Measurements from ENCODE around the gene SLC1A2. TPM values are rescaled to one million over a fixed set of nuclear protein-coding genes. Genes with fewer than 3 reads are reported as not detected.

SLC1A2 gene
- total and polyA plus RNA-seq, 2 experiments from 2014 or later = 0.70 to 2.8 TPM

DNA sequence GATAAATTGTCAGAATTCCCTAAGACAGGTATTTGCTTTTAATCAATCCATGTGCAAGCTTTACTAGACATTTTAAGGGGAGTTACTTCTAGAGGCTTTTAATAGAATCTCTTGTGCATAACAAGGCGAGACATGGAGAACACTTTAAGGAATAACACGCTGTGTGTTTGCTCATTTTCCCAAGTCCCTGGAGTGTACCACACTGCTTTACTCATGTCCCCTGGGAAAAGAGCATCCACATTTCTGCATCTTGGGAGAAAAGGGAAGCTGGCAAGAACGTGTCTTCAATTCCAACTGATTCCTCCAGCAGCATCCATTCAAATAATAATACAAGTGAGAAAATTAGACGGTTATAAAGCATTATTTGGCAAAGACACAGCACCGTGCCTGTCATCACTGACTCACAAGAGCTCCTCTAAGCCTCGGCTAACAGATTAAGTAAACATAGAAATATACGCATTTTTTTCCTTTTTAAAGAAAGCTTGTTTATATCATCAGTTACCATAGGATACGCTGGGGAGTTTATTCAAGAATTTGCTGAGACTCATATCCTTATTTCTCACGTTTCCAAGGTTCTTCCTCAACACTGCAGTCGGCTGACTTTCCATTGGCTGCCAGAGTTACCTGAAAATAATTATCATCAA lies 158.9 kb downstream of the SLC1A2 start:
- Mint-ChIP-seq H3K4me1 (no peaks in the 10 kb centered on the region), H3K4me3 (no peak overlapping the region), H3K27me3 (ENCODE audit: insufficient read depth, low read depth, poor library complexity) (no peaks in the 10 kb centered on the region), H3K27ac (no peak overlapping the region), H3K36me3 (ENCODE audit: low read depth) (no peaks in the 10 kb centered on the region), H3K9me3 (no peaks in the 10 kb centered on the region)
- Histone ChIP-seq H3K4me2 (no peak overlapping the region), H3K4me1 (ENCODE audit: insufficient read depth) (no peaks in the 10 kb centered on the region), H3K4me3 (no peak overlapping the region), H3K9me2 (ENCODE audit: insufficient read depth) (no peaks in the 10 kb centered on the region; the same call in 1 of the 2 replicates), H3F3A (replicated peaks; ENCODE audit: low read depth) (no peaks in the 10 kb centered on the region), H3K79me2 (replicated peaks; ENCODE audit: insufficient read depth) (no peaks in the 10 kb centered on the region), H3K36me3 (ENCODE audit: insufficient read depth) (no peaks in the 10 kb centered on the region), H4K20me1 (replicated peaks; ENCODE audit: insufficient read depth) (no peaks in the 10 kb centered on the region), H3K27ac (ENCODE audit: low read depth) (no peak overlapping the region), H2AFZ (no peak overlapping the region), H3K27me3 (ENCODE audit: insufficient read depth) (no peaks in the 10 kb centered on the region)
- ATAC-seq (no peak), DNase-seq (ENCODE audit: low spot score) (no peak)
- TF ChIP-seq CREB1 (CRISPR knock-in tag; IDR thresholded peaks at IDR 0.05; ENCODE audit: low read depth) = no peak
- TF ChIP-seq EZH2 (IDR thresholded peaks at IDR 0.05; ENCODE audit: low read depth, unreplicated experiment) = no peak
- TF ChIP-seq NANOG (IDR thresholded peaks at IDR 0.05; ENCODE audit: borderline replicate concordance) = no peak
- no peak for TF ChIP-seq POLR2AphosphoS5 (IDR thresholded peaks at IDR 0.05; ENCODE audit: low read depth)

DNA sequence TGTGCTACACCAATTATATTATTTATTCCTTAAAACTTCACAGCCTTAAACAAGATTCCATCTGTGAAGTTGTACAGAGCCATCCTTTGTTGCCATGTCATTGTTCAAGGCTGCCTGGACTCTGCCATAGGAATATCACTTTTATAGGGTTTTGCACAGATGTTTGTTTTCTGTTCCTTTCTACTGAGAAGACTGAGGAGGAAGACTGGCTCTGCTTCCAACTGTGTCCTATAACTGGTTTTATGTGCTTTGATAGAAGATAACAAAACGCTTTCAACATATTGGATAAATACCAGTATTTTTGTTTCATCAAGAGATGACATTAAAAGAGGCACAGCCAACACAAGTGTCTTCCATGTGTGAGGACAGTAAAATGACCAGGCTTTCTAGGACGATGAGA lies 159.8 kb downstream of the SLC1A2 start:
- Histone ChIP-seq H4K20me1 (replicated peaks; ENCODE audit: insufficient read depth) (no peaks in the 10 kb centered on the region), H3K27ac (ENCODE audit: low read depth) (no peak overlapping the region), H3K4me2 (no peak overlapping the region), H3K27me3 (ENCODE audit: insufficient read depth) (no peaks in the 10 kb centered on the region), H3K4me1 (ENCODE audit: insufficient read depth) (no peaks in the 10 kb centered on the region), H3K4me3 (no peak overlapping the region), H3K9me2 (ENCODE audit: insufficient read depth) (peaks cover 6% of the 10 kb centered on the region; the same call in 1 of the 2 replicates), H3K36me3 (ENCODE audit: insufficient read depth) (no peaks in the 10 kb centered on the region), H3K79me2 (replicated peaks; ENCODE audit: insufficient read depth) (no peaks in the 10 kb centered on the region), H2AFZ (no peak overlapping the region), H3F3A (replicated peaks; ENCODE audit: low read depth) (no peaks in the 10 kb centered on the region)
- no peak overlapping the region for H3K27ac Mint-ChIP-seq
- no peaks in the 10 kb centered on the region for H3K27me3 Mint-ChIP-seq (ENCODE audit: insufficient read depth, low read depth, poor library complexity)
- no peaks in the 10 kb centered on the region for H3K36me3 Mint-ChIP-seq (ENCODE audit: low read depth)
- H3K4me1 Mint-ChIP-seq = no peaks in the 10 kb centered on the region
- DNase-seq (ENCODE audit: low spot score) (no peak), ATAC-seq (no peak)
- no peaks in the 10 kb centered on the region for H3K9me3 Mint-ChIP-seq
- H3K4me3 Mint-ChIP-seq = no peak overlapping the region
- TF ChIP-seq JUNB (IDR thresholded peaks at IDR 0.05; ENCODE audit: unreplicated experiment) (no peak), NANOG (IDR thresholded peaks at IDR 0.05; ENCODE audit: borderline replicate concordance) (no peak), STAT1 (IDR thresholded peaks at IDR 0.05; ENCODE audit: unreplicated experiment) (no peak), ETS1 (IDR thresholded peaks at IDR 0.05) (no peak), CREB1 (CRISPR knock-in tag; IDR thresholded peaks at IDR 0.05; ENCODE audit: low read depth) (no peak), CTCF (conservative IDR thresholded peaks at IDR 0.05; ENCODE audit: low read depth in 2 of 2) (no peak), ZNF462 (CRISPR knock-in tag; IDR thresholded peaks at IDR 0.05) (no peak), ZNF114 (CRISPR knock-in tag; IDR thresholded peaks at IDR 0.05) (no peak), ZNF331 (CRISPR knock-in tag; IDR thresholded peaks at IDR 0.05; ENCODE audit: low read depth) (no peak), EZH2 (IDR thresholded peaks at IDR 0.05; ENCODE audit: low read depth, unreplicated experiment) (no peak)

All from GM23338 (cell line).